NB4 (cell line): ENCODE results near the gene DDAH1.

Experiments
- CTCF ChIP-seq: IDR thresholded peaks from one replicate; pipeline ENCODE4 v1.5.1; 2012; ENCODE audit warnings: low read depth, low read length
- MYC ChIP-seq: IDR thresholded peaks from 2 replicates; pipeline ENCODE4 v1.6.1; 2011; ENCODE audit warnings: low read depth, low read length
- POLR2A ChIP-seq: IDR thresholded peaks from 2 replicates; pipeline ENCODE4 v1.6.1; 2011; ENCODE audit warnings: mild to moderate bottlenecking; ENCODE audit not compliant: insufficient read length; ENCODE audit errors: extremely low read depth

GRCh38 chr1:85351202-85351828, 113.6 kb downstream of the DDAH1 start:
- TF ChIP-seq CTCF (no peak), MYC (no peak), POLR2A (no peak)
